OCI-LY7 (cell line): ENCODE results near the gene SAYSD1.

ENCODE experiments used
- EZH2phosphoT487 ChIP-seq: fragments of 200-600 bp; sonication (generic); IDR thresholded peaks from 2 replicates; pipeline ENCODE4 v1.6.1; 2018; ENCODE audit warnings: low read depth, borderline replicate concordance, mild to moderate bottlenecking, mixed run types, antibody characterized with exemption, low read length, moderate library complexity, mixed read lengths
- TF ChIP-seq, protein P1 (sequence below): fragments of 200-600 bp; sonication (generic); conservative IDR thresholded peaks from 2 replicates; pipeline ENCODE4 v1.5.1; 2014; ENCODE audit warnings: mild to moderate bottlenecking, antibody characterized with exemption, low read length, moderate library complexity, mixed read lengths

- TF ChIP-seq, protein P1, sequence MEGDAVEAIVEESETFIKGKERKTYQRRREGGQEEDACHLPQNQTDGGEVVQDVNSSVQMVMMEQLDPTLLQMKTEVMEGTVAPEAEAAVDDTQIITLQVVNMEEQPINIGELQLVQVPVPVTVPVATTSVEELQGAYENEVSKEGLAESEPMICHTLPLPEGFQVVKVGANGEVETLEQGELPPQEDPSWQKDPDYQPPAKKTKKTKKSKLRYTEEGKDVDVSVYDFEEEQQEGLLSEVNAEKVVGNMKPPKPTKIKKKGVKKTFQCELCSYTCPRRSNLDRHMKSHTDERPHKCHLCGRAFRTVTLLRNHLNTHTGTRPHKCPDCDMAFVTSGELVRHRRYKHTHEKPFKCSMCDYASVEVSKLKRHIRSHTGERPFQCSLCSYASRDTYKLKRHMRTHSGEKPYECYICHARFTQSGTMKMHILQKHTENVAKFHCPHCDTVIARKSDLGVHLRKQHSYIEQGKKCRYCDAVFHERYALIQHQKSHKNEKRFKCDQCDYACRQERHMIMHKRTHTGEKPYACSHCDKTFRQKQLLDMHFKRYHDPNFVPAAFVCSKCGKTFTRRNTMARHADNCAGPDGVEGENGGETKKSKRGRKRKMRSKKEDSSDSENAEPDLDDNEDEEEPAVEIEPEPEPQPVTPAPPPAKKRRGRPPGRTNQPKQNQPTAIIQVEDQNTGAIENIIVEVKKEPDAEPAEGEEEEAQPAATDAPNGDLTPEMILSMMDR: no peak
- no peak for TF ChIP-seq EZH2phosphoT487
Measured at GRCh38 chr6:39086294-39086693, 28.7 kb downstream of the SAYSD1 start.
